ENCODE results near the gene ELOVL3.

Gene ELOVL3

GRCh38 chr10:102254426-102254825 is 28.3 kb downstream of the ELOVL3 start:
- Mint-ChIP-seq H3K36me3 (ENCODE audit: low read depth) (peaks cover 7% of the 10 kb centered on the region), H3K9me3 (no peaks in the 10 kb centered on the region), H3K4me3 (no peak overlapping the region), H3K27me3 (ENCODE audit: low read depth) (no peaks in the 10 kb centered on the region), H3K27ac (no peak overlapping the region), H3K4me1 (ENCODE audit: low read depth) (peaks cover 7% of the 10 kb centered on the region)

GRCh38 chr10:102255404-102255803 is 29.3 kb downstream of the ELOVL3 start:
- Mint-ChIP-seq H3K9me3 (no peaks in the 10 kb centered on the region), H3K27ac (no peak overlapping the region), H3K36me3 (ENCODE audit: low read depth) (peaks cover 14% of the 10 kb centered on the region), H3K4me1 (ENCODE audit: low read depth) (peaks cover 7% of the 10 kb centered on the region), H3K4me3 (no peak overlapping the region), H3K27me3 (ENCODE audit: low read depth) (no peaks in the 10 kb centered on the region)

- no peaks in the 10 kb centered on the region for H3K27me3 Mint-ChIP-seq (ENCODE audit: low read depth)
Measured at GRCh38 chr10:102261196-102261595, 35.1 kb downstream of the ELOVL3 start.

GRCh38 chr10:102261842-102262241 is 35.7 kb downstream of the ELOVL3 start:
- H3K27ac Mint-ChIP-seq: no peak overlapping the region
- H3K9me3 Mint-ChIP-seq: no peaks in the 10 kb centered on the region
- H3K4me1 Mint-ChIP-seq (ENCODE audit: low read depth): peaks cover 18% of the 10 kb centered on the region
- H3K36me3 Mint-ChIP-seq (ENCODE audit: low read depth): peaks cover 28% of the 10 kb centered on the region
- no peaks in the 10 kb centered on the region for H3K27me3 Mint-ChIP-seq (ENCODE audit: low read depth)
- no peak overlapping the region for H3K4me3 Mint-ChIP-seq

More at GRCh38 chr10:102261196-102261595, 35.1 kb downstream of the ELOVL3 start:
- Mint-ChIP-seq H3K9me3 (no peaks in the 10 kb centered on the region), H3K4me1 (ENCODE audit: low read depth) (peaks cover 17% of the 10 kb centered on the region), H3K36me3 (ENCODE audit: low read depth) (peaks cover 28% of the 10 kb centered on the region), H3K27ac (no peak overlapping the region), H3K4me3 (no peak overlapping the region)

GRCh38 chr10:102262744-102263370 is 36.8 kb downstream of the ELOVL3 start:
- no peaks in the 10 kb centered on the region for H3K9me3 Mint-ChIP-seq

GRCh38 chr10:102264371-102264770 is 38.3 kb downstream of the ELOVL3 start:
- peaks cover 30% of the 10 kb centered on the region for H3K4me1 Mint-ChIP-seq (ENCODE audit: low read depth)
- H3K36me3 Mint-ChIP-seq (ENCODE audit: low read depth): peaks cover 28% of the 10 kb centered on the region
- H3K9me3 Mint-ChIP-seq: no peaks in the 10 kb centered on the region
- H3K27me3 Mint-ChIP-seq (ENCODE audit: low read depth): no peaks in the 10 kb centered on the region
- no peak overlapping the region for H3K4me3 Mint-ChIP-seq
- peak overlapping the region; percentile 38 for H3K27ac Mint-ChIP-seq

More at GRCh38 chr10:102262744-102263370, 36.8 kb downstream of the ELOVL3 start:
- Mint-ChIP-seq H3K4me3 (no peak overlapping the region), H3K36me3 (ENCODE audit: low read depth) (peaks cover 29% of the 10 kb centered on the region), H3K27me3 (ENCODE audit: low read depth) (no peaks in the 10 kb centered on the region), H3K4me1 (ENCODE audit: low read depth) (peaks cover 20% of the 10 kb centered on the region), H3K27ac (no peak overlapping the region)

- no peaks in the 10 kb centered on the region for H3K27me3 Mint-ChIP-seq (ENCODE audit: low read depth)
- no peaks in the 10 kb centered on the region for H3K9me3 Mint-ChIP-seq
- H3K36me3 Mint-ChIP-seq (ENCODE audit: low read depth): peaks cover 16% of the 10 kb centered on the region
- no peak overlapping the region for H3K27ac Mint-ChIP-seq
- peaks cover 24% of the 10 kb centered on the region for H3K4me1 Mint-ChIP-seq (ENCODE audit: low read depth)
- H3K4me3 Mint-ChIP-seq: no peak overlapping the region
Measured at GRCh38 chr10:102266670-102267069, 40.6 kb downstream of the ELOVL3 start.

GRCh38 chr10:102267748-102268147 is 41.6 kb downstream of the ELOVL3 start:
- H3K27ac Mint-ChIP-seq: no peak overlapping the region
- H3K36me3 Mint-ChIP-seq (ENCODE audit: low read depth): peaks cover 15% of the 10 kb centered on the region
- no peaks in the 10 kb centered on the region for H3K27me3 Mint-ChIP-seq (ENCODE audit: low read depth)
- peaks cover 24% of the 10 kb centered on the region for H3K4me1 Mint-ChIP-seq (ENCODE audit: low read depth)
- H3K4me3 Mint-ChIP-seq: no peak overlapping the region
- no peaks in the 10 kb centered on the region for H3K9me3 Mint-ChIP-seq

GRCh38 chr10:102268375-102268888 is 42.3 kb downstream of the ELOVL3 start:
- Mint-ChIP-seq H3K4me1 (ENCODE audit: low read depth) (peaks cover 26% of the 10 kb centered on the region), H3K27me3 (ENCODE audit: low read depth) (no peaks in the 10 kb centered on the region), H3K27ac (no peak overlapping the region), H3K36me3 (ENCODE audit: low read depth) (peaks cover 14% of the 10 kb centered on the region), H3K4me3 (no peak overlapping the region), H3K9me3 (no peaks in the 10 kb centered on the region)

GRCh38 chr10:102269017-102269416 is 42.9 kb downstream of the ELOVL3 start:
- peaks cover 27% of the 10 kb centered on the region for H3K4me1 Mint-ChIP-seq (ENCODE audit: low read depth)
- peaks cover 16% of the 10 kb centered on the region for H3K36me3 Mint-ChIP-seq (ENCODE audit: low read depth)
- H3K27me3 Mint-ChIP-seq (ENCODE audit: low read depth): no peaks in the 10 kb centered on the region
- H3K4me3 Mint-ChIP-seq: no peak overlapping the region
- H3K9me3 Mint-ChIP-seq: no peaks in the 10 kb centered on the region
- H3K27ac Mint-ChIP-seq: no peak overlapping the region

- H3K36me3 Mint-ChIP-seq (ENCODE audit: low read depth): peaks cover 9% of the 10 kb centered on the region
- no peaks in the 10 kb centered on the region for H3K27me3 Mint-ChIP-seq (ENCODE audit: low read depth)
- no peaks in the 10 kb centered on the region for H3K9me3 Mint-ChIP-seq
- no peak overlapping the region for H3K4me3 Mint-ChIP-seq
- no peak overlapping the region for H3K27ac Mint-ChIP-seq
- peaks cover 9% of the 10 kb centered on the region for H3K4me1 Mint-ChIP-seq (ENCODE audit: low read depth)
Measured at GRCh38 chr10:102274062-102274461, 48.0 kb downstream of the ELOVL3 start.

GRCh38 chr10:102275343-102275742 is 49.2 kb downstream of the ELOVL3 start:
- Mint-ChIP-seq H3K36me3 (ENCODE audit: low read depth) (peaks cover 7% of the 10 kb centered on the region), H3K4me3 (no peak overlapping the region), H3K4me1 (ENCODE audit: low read depth) (peaks cover 16% of the 10 kb centered on the region), H3K9me3 (no peaks in the 10 kb centered on the region), H3K27ac (no peak overlapping the region), H3K27me3 (ENCODE audit: low read depth) (no peaks in the 10 kb centered on the region)

- H3K27me3 Mint-ChIP-seq (ENCODE audit: low read depth): no peaks in the 10 kb centered on the region
- no peak overlapping the region for H3K4me3 Mint-ChIP-seq
- H3K36me3 Mint-ChIP-seq (ENCODE audit: low read depth): peaks cover 4% of the 10 kb centered on the region
- no peaks in the 10 kb centered on the region for H3K9me3 Mint-ChIP-seq
- peaks cover 39% of the 10 kb centered on the region for H3K4me1 Mint-ChIP-seq (ENCODE audit: low read depth)
- no peak overlapping the region for H3K27ac Mint-ChIP-seq
Measured at GRCh38 chr10:102279104-102279503, 53.0 kb downstream of the ELOVL3 start.

Measured in T-helper 1 cell treated with Interleukin-12 subunit alpha and Interleukin-12 subunit beta and Interleukin-4 antibody, amounts not matched to agents 30 μg/mL and 1 μg/mL, for 36 hours (primary cell).